GM12891 (cell line): ENCODE results near the gene TMEM178B.

ENCODE experiments used
- PAX5 ChIP-seq: IDR thresholded peaks from 2 replicates; pipeline ENCODE4 v1.6.1; 2011; ENCODE audit warnings: low read length, moderate library complexity, mild to moderate bottlenecking; ENCODE audit not compliant: insufficient read depth, severe bottlenecking
- POLR2A ChIP-seq: IDR thresholded peaks from 2 replicates; pipeline ENCODE4 v1.6.1; 2011; ENCODE audit warnings: low read depth, low read length, control low read depth
- POLR2AphosphoS5 ChIP-seq: IDR thresholded peaks from 2 replicates; pipeline ENCODE4 v1.6.1; 2011; ENCODE audit warnings: low read depth, low read length, control low read depth
- SPI1 ChIP-seq: IDR thresholded peaks from 2 replicates; pipeline ENCODE4 v1.6.1; 2011; ENCODE audit warnings: low read depth, low read length, control low read depth
- TAF1 ChIP-seq: IDR thresholded peaks from 2 replicates; pipeline ENCODE4 v1.6.1; 2011; ENCODE audit warnings: low read depth, low read length, control low read depth

- TF ChIP-seq SPI1 (no peak), POLR2A (no peak), POLR2AphosphoS5 (no peak), PAX5 (no peak), TAF1 (no peak)
Observed at GRCh38 chr7:141167381-141167964, 93.6 kb downstream of the TMEM178B start.
